Iris pigment epithelial cell (primary cell): ENCODE results near the gene HSPA1A.

Source experiments
- DNase-seq: peaks from one replicate; pipeline ENCODE4 v3.0.0-alpha.2; 2011; ENCODE audit warnings: low read depth

The HSPA1A gene

GRCh38 chr6:31865205-31866118 is 50.1 kb downstream of the HSPA1A start:
- no peak for DNase-seq
